ENCODE results near the gene HBEGF. TPM values are rescaled to one million over a fixed set of nuclear protein-coding genes. Genes with fewer than 3 reads are reported as not detected.
A peak's percentile ranks its signal among the peaks of the same experiment; 100 is the strongest.

HBEGF gene
- total RNA-seq, 2 experiments from 2014 or later: 4.7 to 20.2 TPM

- Histone ChIP-seq H3K9me3 (ENCODE audit: low read length) (no peaks in the 10 kb centered on the region), H3K4me1 (ENCODE audit: insufficient read depth, low read length, poor library complexity, severe bottlenecking) (peaks cover 31% of the 10 kb centered on the region), H3K27ac (ENCODE audit: low read depth, low read length, poor library complexity, severe bottlenecking) (no peak overlapping the region), H4K20me1 (ENCODE audit: insufficient read depth, low read length) (no peaks in the 10 kb centered on the region), H3K9me2 (ENCODE audit: insufficient read depth, low read length) (no peaks in the 10 kb centered on the region), H2AFZ (ENCODE audit: low read length) (peak overlapping the region; percentile 24; the same call in 1 of the 2 replicates), H3K4me3 (ENCODE audit: low read depth, low read length, poor library complexity, severe bottlenecking) (no peak overlapping the region), H3K79me2 (ENCODE audit: insufficient read depth, low read depth, low read length) (no peaks in the 10 kb centered on the region), H3K36me3 (ENCODE audit: insufficient read depth, low read length) (no peaks in the 10 kb centered on the region), H3K4me2 (ENCODE audit: low read length) (peak overlapping the region; percentile 28; the same call in 1 of the 2 replicates)
- intact Hi-C loops (cut with micrococcal nuclease; ENCODE audit: unreplicated experiment): loop anchor here (1.0 kb wide), 1 partner anchor 107 kb away; no protein-coding TSS in a partner anchor
- ChIA-PET CTCF (ENCODE audit: unreplicated experiment) (interaction anchor here (1.0 to 4.8 kb wide), 5 partner anchors 9 to 112 kb away, joined by 3 to 40 read pairs (median 4); no protein-coding TSS in a partner anchor), POLR2A (interaction anchor here (0.7 to 5.6 kb wide), 7 partner anchors 9 to 287 kb away, joined by 3 to 47 read pairs (median 5); no protein-coding TSS in a partner anchor)
- BruUV-seq (replicated peaks): no TSS peak
- peak; percentile 99 for TF ChIP-seq CTCF (conservative IDR thresholded peaks at IDR 0.05; ENCODE audit: low read length)
- no peak for TF ChIP-seq EZH2phosphoT487 (IDR thresholded peaks at IDR 0.05; ENCODE audit: borderline replicate concordance, low read depth, low read length)
- DNase-seq (ENCODE audit: low spot score): peak; percentile 84
These were observed 5.4 kb upstream of the HBEGF start for GRCh38 chr5:140351609-140352334.

- no peak overlapping the region for H3K4me2 ChIP-seq (ENCODE audit: low read length)
- no peak overlapping the region for H3K4me3 ChIP-seq (ENCODE audit: low read depth, low read length, poor library complexity, severe bottlenecking)
- no peaks in the 10 kb centered on the region for H4K20me1 ChIP-seq (ENCODE audit: insufficient read depth, low read length)
- H3K9me3 ChIP-seq (ENCODE audit: low read length): no peaks in the 10 kb centered on the region
- no peaks in the 10 kb centered on the region for H3K9me2 ChIP-seq (ENCODE audit: insufficient read depth, low read length)
- H3K4me1 ChIP-seq (ENCODE audit: insufficient read depth, low read length, poor library complexity, severe bottlenecking): peaks cover 50% of the 10 kb centered on the region
- H3K27ac ChIP-seq (ENCODE audit: low read depth, low read length, poor library complexity, severe bottlenecking): no peak overlapping the region
- ChIA-PET CTCF (ENCODE audit: unreplicated experiment) (interaction anchor here (1.0 to 1.7 kb wide), 4 partner anchors 13 to 105 kb away, joined by 3 to 7 read pairs (median 3); no protein-coding TSS in a partner anchor), POLR2A (interaction anchor here (0.6 to 2.3 kb wide), 4 partner anchors 10 to 82 kb away, joined by 3 to 8 read pairs (median 7); partner anchors contain the start of gene PFDN1)
- no TSS peak for BruUV-seq (replicated peaks)
- H2AFZ ChIP-seq (ENCODE audit: low read length): no peak overlapping the region
- intact Hi-C loops (cut with micrococcal nuclease; ENCODE audit: unreplicated experiment): loop anchor here (5.0 kb wide), 2 partner anchors 67 to 242 kb away; no protein-coding TSS in a partner anchor
- no peak for DNase-seq (ENCODE audit: low spot score)
- TF ChIP-seq CTCF (conservative IDR thresholded peaks at IDR 0.05; ENCODE audit: low read length) (no peak), EZH2phosphoT487 (IDR thresholded peaks at IDR 0.05; ENCODE audit: borderline replicate concordance, low read depth, low read length) (no peak)
- H3K36me3 ChIP-seq (ENCODE audit: insufficient read depth, low read length): no peaks in the 10 kb centered on the region
- no peaks in the 10 kb centered on the region for H3K79me2 ChIP-seq (ENCODE audit: insufficient read depth, low read depth, low read length)
These were observed 2.8 kb upstream of the HBEGF start for GRCh38 chr5:140349244-140349643.
